Skin epidermis (tissue), 12 donors: ENCODE results near the gene MYO7B.

Experiments used
- H3K27ac ChIP-seq, 21 experiments: fragments of 200-600 bp; sonication (generic) in 11 of 21; one replicate each; pipeline ENCODE4 v1.5.0; 2020; ENCODE audit warnings: mild to moderate bottlenecking in 3 of 21, inconsistent platforms in 2 of 21, moderate library complexity in 2 of 21
- H3K4me3 ChIP-seq, 7 experiments: fragments of 200-600 bp; sonication (generic) in 2 of 7; one replicate each; pipeline ENCODE4 v1.5.0; 2020; ENCODE audit warnings: inconsistent platforms in 2 of 7, mild to moderate bottlenecking in 2 of 7, moderate library complexity in 1 of 7

The MYO7B gene

GRCh38 chr2:127681976-127682857 is 146.7 kb downstream of the MYO7B start:
- H3K4me3 ChIP-seq = no peak overlapping the region

GRCh38 chr2:127683056-127683455 is 147.6 kb downstream of the MYO7B start:
- no peak overlapping the region for H3K4me3 ChIP-seq
- no peak overlapping the region for H3K27ac ChIP-seq

More at GRCh38 chr2:127681976-127682857, 146.7 kb downstream of the MYO7B start:
- H3K27ac ChIP-seq = no peak overlapping the region

- H3K4me3 ChIP-seq = no peak overlapping the region
- no peak overlapping the region for H3K27ac ChIP-seq
These were observed 148.3 kb downstream of the MYO7B start for GRCh38 chr2:127683757-127684156.

GRCh38 chr2:127685410-127686080 is 150.1 kb downstream of the MYO7B start:
- H3K27ac ChIP-seq = no peak overlapping the region
- no peak overlapping the region for H3K4me3 ChIP-seq
